ENCODE results near the gene EIF2D.
"Not testable (repeated sequence)": the region's sequence is repeated elsewhere in the genome, so short reads cannot be mapped to it uniquely, and the experiment has no call there.

EIF2D gene

DNA sequence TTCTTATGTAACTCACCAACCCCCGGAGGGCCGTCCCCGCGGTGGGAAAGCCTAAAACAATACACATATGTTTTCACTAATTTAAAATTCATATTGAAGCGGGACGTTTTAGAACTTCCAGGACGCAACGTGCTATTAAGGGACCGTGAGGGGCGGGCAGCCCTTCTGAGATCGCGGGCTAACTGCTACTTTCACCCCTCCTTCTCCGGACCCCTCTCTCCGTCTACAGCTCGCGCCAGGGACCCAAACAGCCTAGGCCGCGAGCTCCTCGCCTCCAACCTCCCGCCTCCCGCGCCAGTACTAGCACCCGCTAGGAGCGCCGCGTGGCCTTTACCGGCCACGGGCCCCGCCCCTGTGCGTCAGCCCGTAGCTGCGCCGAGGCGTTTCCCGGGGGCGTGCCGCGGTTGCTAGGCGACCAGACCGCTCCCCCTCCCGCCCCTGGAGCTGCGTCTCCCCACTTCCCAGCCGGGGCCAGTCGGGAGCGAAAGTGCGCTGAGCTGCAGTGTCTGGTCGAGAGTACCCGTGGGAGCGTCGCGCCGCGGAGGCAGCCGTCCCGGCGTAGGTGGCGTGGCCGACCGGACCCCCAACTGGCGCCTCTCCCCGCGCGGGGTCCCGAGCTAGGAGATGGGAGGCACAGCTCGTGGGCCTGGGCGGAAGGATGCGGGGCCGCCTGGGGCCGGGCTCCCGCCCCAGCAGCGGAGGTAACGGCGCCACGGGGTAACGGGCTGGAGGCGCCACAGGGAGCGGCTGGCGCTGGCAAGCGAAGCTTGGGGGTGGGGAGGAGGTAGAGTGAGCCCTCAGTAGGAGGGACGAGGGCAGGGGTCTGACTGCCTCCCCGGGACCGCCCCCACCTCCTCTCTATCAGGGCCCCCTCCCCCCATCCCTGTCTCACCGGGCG lies 23.1 kb upstream of the EIF2D start, which contains the start of gene DYRK3:
Gene DYRK3, plus strand, starts transcription at position 457 of the 898 bp plus-strand sequence. Its CDS starts 168 bp downstream, at position 625.
- DNase-seq: peak; percentile 78

DNA sequence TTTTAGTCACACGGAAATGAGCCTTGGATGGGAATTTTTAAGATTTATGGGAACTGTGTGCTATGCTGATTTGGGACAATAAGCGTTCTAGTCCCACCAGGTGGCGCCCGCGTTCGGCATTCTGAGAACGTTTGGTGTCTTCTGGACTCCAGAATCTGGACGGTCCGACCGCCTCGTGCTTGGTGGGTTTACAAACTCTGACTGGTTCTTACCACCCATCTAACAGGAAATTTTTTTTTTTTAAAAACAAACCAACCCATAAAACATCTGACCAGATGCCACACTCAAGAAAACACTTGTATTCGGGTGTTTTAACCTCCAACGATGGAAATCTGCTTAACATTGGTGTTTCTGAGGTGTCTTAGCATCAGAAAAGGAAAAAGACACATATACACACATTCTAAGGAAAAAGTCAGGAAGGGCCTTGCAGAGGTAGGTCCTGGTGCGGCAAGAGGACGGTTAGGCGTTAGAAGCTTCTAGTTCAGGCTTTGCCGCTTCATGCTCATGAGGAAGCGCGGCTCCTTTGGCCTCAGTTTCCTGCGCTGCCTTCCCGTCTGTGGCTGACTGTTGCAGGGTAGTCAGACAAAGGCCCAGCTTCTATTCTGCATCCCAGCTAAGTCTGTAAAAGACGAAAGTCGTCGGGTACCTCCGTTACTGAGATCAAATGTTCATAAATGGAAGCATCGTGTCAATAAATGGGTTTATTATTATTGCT lies 22.3 kb upstream of the EIF2D start:
- peak; percentile 27 for DNase-seq

DNA sequence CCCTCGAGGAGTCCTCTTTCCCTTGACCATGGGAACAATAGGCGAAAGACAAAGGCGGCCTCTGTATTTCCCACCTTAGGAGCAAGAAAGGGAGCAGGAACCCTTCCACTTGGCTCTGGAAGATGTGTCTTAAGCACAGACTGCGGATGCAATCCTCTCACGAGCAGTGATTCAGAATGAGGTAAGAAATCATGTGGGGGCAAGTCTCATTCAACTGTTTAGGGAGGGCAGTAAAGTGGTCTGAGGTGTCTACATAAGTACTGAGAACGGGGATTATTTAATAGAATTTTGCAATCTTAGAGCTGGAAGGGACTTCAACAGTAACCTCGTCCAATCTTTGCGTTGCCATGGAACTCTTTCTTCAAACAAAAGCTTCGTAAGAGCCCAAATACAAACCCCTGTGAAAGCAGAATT lies 21.4 kb upstream of the EIF2D start:
- DNase-seq: no peak

DNA sequence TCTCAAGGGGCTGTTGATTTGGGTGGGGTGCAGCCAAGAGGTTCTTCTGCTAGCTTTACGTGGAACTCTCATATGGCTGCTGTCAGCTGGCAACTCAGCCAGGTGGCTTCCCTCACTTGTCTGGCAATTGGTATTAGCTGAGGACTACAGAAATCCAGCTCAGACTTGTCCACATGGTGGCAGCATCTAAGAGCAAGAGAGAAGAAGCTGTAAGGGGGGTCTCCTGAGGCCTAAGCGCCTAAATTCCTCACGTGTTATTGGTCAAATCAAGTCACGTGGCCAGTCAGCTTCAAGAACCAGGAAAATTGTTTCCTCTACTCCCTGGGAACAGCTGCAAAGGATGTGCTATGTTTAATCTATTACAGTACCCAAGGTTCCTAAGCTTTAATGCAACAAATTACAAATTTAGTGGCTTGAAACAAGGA lies 18.8 kb upstream of the EIF2D start:
- peak; percentile 70 for DNase-seq

DNA sequence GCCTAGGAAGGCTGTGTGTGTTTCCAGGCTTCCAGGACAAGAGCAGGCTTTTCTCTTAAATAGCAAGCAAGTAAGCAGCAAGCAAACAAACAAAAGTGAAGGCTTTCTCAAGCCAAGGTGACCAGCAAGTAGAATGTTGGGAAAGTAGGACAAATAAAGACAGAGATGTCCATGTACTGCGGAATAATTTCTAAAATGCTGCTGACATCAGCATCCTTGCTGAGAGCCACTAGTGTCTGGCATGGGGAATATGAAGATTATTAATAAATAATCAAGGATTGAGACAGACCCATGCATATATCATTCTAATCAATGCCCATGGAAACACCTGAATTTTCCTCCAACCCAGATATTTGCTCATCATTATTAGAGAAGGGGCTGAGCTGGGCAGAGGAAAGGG lies 16.7 kb upstream of the EIF2D start:
- no peak for DNase-seq

DNA sequence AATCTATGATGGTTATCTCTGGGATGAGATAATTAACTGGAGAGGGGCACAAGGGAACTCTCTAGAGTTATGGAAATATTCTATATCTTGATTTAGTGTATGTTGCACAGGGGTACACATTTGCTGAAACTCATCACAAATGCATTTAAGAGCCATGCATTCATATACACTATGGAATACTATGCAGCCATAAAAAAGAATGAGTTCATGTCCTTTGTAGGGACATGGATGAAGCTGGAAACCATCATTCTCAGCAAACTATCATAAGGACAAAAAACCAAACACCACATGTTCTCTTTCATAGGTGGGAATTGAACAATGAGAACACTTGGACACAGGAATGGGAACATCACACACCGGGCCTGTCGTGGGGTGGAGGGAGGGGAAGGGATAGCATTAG lies 14.1 kb upstream of the EIF2D start:
- DNase-seq: not testable (repeated sequence)

DNA sequence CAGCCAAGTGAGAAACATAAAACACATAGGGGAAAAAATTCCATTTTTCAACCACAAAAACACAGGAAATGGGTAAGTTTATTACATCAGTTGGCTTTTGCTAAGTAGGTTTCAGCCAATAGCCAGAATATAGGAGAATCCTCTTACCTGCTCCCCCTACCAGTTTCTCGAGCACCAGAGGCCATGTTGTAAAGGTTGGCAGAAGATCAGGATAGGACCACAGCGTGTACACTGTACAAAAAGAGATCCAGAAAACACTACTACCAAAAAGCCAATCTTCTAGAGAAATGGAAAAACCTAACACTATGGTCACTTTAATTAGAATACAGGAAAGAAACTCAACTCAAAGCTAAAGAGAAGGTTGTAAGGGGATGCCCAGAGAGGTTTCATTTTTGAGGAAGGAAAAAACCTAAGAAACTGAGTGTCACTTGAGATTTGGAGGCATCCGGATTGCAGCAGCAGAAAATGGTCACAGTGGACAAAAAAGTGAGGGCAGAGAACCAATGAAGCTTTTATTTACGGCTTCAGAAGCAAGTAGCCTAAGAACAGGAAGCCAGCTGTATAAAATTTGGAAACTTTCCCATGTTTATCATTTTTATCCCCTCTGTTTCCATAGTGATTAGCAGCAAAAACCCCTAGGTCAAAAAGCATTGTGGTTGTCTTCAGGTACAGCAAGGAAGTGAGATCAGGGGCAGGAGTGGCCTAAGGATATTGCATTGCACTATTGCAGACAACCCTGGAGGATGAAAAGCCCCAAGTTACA lies 2.9 kb downstream of the EIF2D start:
- no peak for DNase-seq

DNA sequence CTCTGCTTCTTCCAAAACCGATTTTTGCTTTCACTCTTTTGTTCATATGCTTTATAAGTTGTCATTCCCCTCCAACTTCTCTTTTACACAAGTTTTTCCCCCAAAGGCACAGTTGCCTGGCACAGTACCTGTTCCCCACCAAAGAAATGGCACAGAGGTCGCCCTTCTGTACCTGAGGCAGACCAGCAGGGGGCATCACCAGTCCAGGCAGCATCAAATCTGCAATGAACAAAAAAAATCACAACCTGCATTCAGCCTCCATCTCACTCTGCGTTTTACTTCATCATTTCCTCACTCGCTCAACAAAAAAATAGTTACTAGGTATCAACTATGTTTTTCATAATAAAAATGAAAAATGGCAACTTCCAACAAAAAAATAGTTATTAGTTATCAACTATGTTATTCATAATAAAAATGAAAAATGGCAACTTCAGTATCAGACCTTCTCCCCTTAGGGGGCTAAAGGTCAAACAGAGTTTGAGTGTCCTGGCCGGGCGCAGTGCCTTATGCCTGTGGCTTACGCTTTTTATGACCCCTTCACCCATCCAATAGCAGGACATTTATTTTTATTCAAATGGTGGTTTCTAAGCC lies 4.1 kb downstream of the EIF2D start:
- peak; percentile 3 for DNase-seq

DNA sequence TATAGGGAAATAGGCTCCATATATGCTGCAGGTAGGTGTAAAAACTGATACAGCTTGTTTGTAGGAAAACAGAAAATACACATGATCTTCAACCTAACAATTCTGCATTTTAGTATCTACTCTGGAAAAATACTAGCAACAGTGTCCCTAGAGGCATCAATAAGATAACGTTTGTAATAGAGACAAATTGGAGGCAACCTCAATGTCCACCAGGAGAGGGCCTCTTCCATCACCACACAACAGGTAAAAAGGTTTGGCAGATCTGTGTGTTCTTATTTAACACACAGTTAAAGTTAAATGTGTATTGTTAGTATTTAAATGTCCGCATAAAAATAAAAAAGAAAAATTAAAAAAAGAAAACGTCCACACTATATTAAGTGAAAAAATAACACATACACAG lies 5.4 kb downstream of the EIF2D start:
- no peak for DNase-seq

DNA sequence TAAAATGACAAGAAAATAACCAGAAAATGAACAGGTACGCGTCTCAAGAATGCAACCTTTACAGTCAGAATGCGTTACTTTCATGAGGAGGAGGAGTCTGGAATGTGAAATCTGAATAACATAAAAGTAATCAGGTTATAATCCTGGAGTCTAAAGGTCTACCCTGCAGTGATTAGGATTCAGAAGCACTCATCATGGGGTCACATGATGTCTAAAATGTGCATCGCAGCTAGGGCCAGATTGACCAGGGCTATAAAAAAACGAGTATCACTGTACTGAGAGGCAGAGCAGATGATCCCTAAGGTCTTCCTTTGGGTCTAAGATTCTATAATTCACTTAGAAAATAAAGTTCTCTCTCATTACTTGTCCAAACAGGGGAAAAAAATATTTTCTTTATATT lies 7.4 kb downstream of the EIF2D start:
- DNase-seq: no peak

DNA sequence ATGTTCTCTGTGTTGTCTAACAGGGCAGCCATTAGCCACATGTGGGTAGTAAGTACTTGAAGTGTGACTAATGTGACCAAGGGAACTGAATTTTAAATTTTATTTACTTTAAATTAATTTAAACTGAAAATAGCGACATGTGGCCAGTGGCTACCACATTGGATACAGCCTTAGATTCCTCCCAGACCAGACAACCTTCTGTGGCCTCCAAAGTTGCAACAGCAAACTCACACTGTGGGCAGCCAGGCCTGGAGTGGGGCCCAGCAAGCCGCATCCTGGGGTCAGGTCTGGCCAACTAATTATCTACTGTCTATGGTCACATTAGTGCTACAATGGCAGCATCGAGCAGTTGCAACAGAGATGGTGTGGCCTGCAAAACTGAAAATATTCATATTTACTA lies 11.7 kb downstream of the EIF2D start:
- DNase-seq: no peak

DNA sequence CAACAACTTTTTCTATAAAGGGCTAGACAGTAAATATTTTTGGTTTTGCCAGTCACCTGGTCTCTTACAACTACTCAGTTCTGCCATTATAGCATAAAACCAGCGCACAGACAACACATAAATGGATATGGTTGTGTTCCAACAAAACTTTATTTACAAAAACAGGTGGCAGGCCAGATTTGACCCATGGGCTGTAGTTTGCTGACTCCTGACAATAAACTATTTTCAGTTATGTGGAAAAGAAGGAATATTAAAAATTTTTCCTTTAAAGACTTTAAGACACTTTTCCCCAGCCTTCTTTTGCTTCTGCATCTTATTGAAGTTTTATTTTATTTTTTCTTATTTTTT lies 16.0 kb downstream of the EIF2D start:
- DNase-seq: no peak

DNA sequence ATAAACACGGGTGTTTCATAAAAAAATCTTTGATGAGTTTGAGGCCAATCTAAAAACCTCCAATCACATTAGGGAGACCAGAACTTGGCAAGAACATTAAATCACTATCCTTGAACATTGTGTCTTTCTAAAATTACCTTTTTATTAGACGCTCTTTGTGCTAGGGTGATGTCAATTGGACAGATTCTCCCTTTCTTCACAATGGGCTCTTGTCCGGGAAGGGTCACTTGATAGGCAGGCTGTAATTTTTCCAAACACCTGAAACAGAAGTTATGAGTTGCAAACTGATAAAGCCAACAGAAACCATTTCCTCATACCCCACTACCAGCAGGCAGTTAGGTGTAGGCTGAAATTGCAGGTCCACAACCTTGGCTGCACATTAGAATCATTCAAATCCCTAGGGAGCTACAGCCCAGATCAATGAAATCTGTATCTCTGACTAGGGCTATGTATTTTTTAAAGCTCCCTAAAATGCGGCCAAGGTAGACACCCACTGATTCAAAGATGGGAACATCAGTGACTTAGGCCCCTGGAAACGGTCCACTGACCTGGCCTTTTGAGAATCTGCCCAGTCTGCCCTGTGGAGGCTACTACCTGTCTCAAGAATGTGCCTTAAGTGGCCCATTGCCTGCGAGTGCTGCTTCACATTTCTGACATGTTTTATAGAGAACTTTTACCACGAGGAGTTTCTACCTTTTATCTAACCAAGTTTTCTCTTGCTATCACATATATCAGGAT lies 16.5 kb downstream of the EIF2D start:
- DNase-seq: no peak

DNA sequence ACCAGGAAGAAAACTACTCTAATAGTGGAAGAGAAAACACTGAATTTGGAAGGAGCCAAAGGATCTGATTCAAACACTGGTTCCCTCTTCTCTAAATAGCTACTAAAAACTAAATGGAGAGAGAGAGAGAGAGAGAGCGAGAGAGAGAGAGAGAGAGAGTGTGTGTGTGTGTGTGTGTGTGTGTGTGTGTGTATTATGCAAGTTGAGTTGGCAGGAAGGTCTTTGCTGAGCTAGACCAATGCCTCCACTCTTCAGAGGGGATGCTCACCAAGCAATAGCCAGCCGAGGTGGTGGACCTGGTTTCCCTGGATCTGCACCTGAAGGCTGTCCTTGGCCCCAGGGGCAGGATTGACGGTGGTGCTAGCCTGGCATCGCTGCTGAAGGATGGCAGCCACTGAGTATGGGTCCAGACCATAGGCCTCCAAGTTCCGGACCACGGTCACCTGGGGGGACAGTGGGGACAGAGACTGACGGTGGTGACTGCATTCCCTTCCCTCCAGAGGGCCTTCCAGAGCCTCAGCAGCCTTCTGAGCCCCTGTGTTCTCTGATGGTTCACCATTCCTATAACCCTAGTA lies 18.8 kb downstream of the EIF2D start:
- no peak for DNase-seq

DNA sequence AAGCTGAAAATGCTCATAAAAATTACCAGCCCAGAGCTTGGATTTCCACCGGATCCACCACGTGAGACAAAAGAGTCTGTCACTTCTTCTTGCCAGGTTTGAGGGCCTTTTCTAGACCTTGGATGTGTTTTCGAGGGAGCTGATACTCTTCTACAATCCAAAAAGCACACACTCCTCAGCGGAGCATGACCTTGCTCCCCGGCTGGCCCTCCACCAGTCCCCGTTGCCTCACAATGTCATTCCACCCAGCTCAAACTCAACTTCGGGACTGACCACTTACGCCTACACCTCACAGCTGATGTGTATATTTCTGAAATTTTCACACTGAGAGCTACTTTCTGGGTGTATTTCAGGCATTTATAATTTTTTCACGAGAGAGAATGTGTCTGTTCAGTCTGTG lies 20.6 kb downstream of the EIF2D start:
- no peak for DNase-seq

DNA sequence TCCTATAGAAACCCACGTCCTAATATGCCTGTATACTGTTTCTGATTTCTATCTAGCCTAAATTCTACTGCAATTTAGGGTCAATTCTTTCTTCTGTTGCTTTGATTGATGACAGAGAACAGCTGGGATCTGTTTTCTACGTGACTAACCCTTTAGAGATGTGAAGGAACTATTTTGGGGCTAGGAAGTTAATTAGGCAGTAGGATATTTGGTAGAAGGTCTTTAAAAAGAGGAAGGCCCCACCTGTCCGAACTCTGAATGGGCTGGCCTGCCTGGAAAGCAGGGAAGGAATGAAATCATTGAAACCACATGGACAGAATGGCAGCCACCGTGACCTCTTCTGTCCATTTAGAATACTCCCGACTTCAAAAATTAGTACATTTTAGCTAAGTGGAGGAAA lies 21.0 kb downstream of the EIF2D start:
- DNase-seq: no peak

DNA sequence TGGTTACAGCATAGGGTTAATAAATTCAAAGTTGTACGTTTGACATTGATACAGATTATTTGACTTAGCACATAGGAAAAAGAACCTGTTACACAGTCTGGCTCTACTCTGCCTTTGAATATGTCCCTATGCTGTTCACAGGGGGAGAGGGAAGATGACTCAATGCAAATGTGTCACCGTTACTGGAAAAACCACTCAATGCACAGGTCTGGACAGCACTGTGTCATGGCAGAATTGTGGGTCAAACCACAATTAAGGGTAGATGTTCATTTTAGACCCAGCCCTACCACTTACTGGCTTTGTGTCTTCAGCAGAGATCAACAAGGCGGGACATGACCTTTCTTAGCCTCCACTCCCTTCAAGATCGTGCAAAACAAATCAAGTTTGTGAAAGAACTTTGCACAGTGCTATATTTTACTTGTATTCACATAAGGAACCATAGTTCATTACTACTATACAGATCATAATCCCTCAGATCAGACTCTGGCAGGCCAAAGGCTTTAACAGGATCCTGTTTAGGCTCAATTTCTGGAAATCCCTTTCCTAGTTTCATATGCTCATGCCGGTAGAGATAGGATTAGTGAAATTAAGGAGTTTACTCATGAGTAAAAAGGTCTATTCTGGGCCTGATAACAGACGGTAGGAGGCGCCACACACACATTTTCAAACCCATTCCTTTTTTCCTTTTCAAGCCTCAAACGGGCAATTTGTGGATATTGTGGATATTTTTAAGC lies 22.1 kb downstream of the EIF2D start:
- DNase-seq: no peak

DNA sequence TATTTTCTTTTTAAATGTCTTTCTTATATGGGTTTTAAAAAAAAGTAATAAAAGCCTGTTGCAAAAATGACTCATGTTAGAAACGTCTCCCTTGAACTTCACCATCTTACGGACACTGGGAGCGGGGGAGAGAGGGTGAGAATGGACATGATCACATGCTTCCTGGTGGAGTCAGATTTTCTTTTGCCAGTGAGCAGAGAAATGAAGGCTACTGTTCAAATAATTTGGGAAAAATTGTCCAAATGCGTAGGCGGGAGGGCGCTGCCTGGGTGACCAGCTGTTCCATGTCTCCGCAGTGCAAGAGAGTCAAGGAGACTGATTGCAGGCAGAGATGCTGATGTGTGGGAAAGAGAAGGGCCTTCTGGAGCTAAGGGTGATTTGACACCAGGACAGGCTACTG lies 23.1 kb downstream of the EIF2D start:
- no peak for DNase-seq

DNA sequence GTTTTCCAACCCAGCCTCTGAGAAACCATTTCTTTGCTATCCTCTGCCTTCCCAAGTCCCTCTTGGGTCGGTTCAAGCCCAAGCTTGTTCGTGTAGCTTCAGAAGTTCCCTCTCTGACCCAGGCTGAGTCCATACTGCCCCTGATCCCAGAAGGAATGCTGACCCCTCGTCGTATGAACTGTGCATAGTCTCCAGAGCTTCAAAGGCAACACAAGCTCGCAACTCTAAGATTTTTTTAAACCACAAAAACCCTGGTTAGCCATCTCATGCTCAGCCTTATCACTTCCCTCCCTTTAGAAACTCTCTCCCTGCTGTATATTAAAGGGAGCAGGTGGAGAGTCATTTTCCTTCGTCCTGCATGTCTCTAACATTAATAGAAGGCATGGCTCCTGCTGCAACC lies 23.8 kb downstream of the EIF2D start:
- no peak for DNase-seq

DNA sequence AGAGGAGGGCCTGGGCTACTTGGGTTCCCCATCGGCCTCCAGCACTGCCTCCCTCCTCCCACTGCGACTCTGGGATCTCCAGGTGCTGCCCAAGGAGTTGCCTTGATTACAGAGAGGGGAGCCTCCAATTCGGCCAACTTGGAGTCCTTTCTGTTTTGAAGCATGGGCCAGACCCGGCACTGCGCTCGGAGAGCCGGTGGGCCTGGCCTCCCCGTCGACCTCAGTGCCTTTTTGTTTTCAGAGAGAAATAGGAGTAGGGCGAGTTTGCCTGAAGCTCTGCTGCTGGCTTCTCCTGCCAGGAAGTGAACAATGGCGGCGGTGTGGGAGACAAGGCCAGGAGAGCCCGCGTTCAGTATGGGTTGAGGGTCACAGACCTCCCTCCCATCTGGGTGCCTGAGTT lies 24.4 kb downstream of the EIF2D start:
- no peak for DNase-seq
